Loucy (cell line): ENCODE results near the gene USP6.

Experiments used
- H2AFZ ChIP-seq: fragments of 200-600 bp; sonication (generic); 2 replicates; pipeline ENCODE4 v1.6.0; 2016; ENCODE audit warnings: antibody characterized with exemption, mild to moderate bottlenecking, low read length, moderate library complexity
- H3F3A ChIP-seq: fragments of 200-600 bp; 2 replicates; pipeline ENCODE4 v1.6.0; 2016; ENCODE audit warnings: antibody characterized with exemption, low read depth, mild to moderate bottlenecking
- H3K27me3 ChIP-seq: fragments of 200-600 bp; sonication (generic); 2 replicates; pipeline ENCODE4 v1.6.1; 2014; ENCODE audit warnings: low read length, mild to moderate bottlenecking; ENCODE audit not compliant: insufficient read depth, poor library complexity, severe bottlenecking
- H3K36me3 ChIP-seq: fragments of 200-600 bp; sonication (generic); 2 replicates; pipeline ENCODE4 v1.6.1; 2016; ENCODE audit warnings: low read length; ENCODE audit not compliant: insufficient read depth
- H3K4me1 ChIP-seq: fragments of 200-600 bp; sonication (generic); 2 replicates; pipeline ENCODE4 v1.5.1; 2014; ENCODE audit warnings: low read length, mild to moderate bottlenecking; ENCODE audit not compliant: insufficient read depth, poor library complexity, severe bottlenecking
- H3K4me2 ChIP-seq: fragments of 200-600 bp; sonication (generic); 2 replicates; pipeline ENCODE4 v1.6.0; 2014; ENCODE audit warnings: antibody characterized with exemption, low read length, low read depth, mild to moderate bottlenecking; ENCODE audit not compliant: poor library complexity, severe bottlenecking
- H3K4me3 ChIP-seq: fragments of 200-600 bp; sonication (generic); 2 replicates; pipeline ENCODE4 v1.5.1; 2014; ENCODE audit warnings: low read length, mild to moderate bottlenecking, mixed read lengths; ENCODE audit not compliant: poor library complexity, severe bottlenecking
- H3K79me2 ChIP-seq: fragments of 200-600 bp; sonication (generic); 2 replicates; pipeline ENCODE4 v1.6.1; 2014; ENCODE audit warnings: low read length; ENCODE audit not compliant: insufficient read depth
- H3K9ac ChIP-seq: fragments of 200-600 bp; sonication (generic); 2 replicates; pipeline ENCODE4 v1.6.0; 2014; ENCODE audit warnings: mild to moderate bottlenecking, low read depth, low read length, moderate library complexity; ENCODE audit not compliant: poor library complexity, severe bottlenecking
- H3K9me2 ChIP-seq: fragments of 200-600 bp; sonication (generic); replicated peaks from 2 replicates; pipeline ENCODE4 v1.6.1; 2016; ENCODE audit warnings: low read depth, low read length, mixed read lengths
- H3K9me3 ChIP-seq: fragments of 200-600 bp; sonication (generic); 2 replicates; pipeline ENCODE4 v1.6.1; 2014; ENCODE audit warnings: mild to moderate bottlenecking, antibody characterized with exemption, low read length, low read depth; ENCODE audit not compliant: insufficient read depth
- H4K20me1 ChIP-seq: fragments of 200-600 bp; sonication (generic); 2 replicates; pipeline ENCODE4 v1.6.0; 2014; ENCODE audit warnings: antibody characterized with exemption, low read length, mild to moderate bottlenecking; ENCODE audit not compliant: insufficient read depth, poor library complexity, severe bottlenecking
- CTCF ChIP-seq: fragments of 200-600 bp; sonication (generic); conservative IDR thresholded peaks from 2 replicates; pipeline ENCODE4 v1.5.1; 2014; ENCODE audit warnings: mild to moderate bottlenecking, antibody characterized with exemption, low read length
- EZH2phosphoT487 ChIP-seq: fragments of 200-600 bp; IDR thresholded peaks from 2 replicates; pipeline ENCODE4 v1.6.1; 2018; ENCODE audit warnings: antibody characterized with exemption, mild to moderate bottlenecking, moderate library complexity, borderline replicate concordance

USP6 gene

GRCh38 chr17:5099271-5099670 is 16.6 kb upstream of the USP6 start:
- no peaks in the 10 kb centered on the region for H3K27me3 ChIP-seq
- H3F3A ChIP-seq, result no peaks in the 10 kb centered on the region
- no peaks in the 10 kb centered on the region for H4K20me1 ChIP-seq
- no peak overlapping the region for H2AFZ ChIP-seq
- H3K36me3 ChIP-seq, result no peaks in the 10 kb centered on the region
- H3K4me2 ChIP-seq, result no peak overlapping the region
- H3K4me1 ChIP-seq, result no peaks in the 10 kb centered on the region
- TF ChIP-seq EZH2phosphoT487 (no peak), CTCF (no peak)
- no peak overlapping the region for H3K9ac ChIP-seq
- H3K9me2 ChIP-seq, result no peaks in the 10 kb centered on the region
- peaks cover 7% of the 10 kb centered on the region; the same call in 1 of the 2 replicates for H3K9me3 ChIP-seq
- no peak overlapping the region for H3K4me3 ChIP-seq
- no peaks in the 10 kb centered on the region for H3K79me2 ChIP-seq

GRCh38 chr17:5100832-5101231 is 15.0 kb upstream of the USP6 start:
- no peak for TF ChIP-seq CTCF
- no peaks in the 10 kb centered on the region for H3K4me1 ChIP-seq
- H3K9ac ChIP-seq, result no peak overlapping the region
- H3K4me2 ChIP-seq, result no peak overlapping the region
- H3K4me3 ChIP-seq, result no peak overlapping the region
- no peaks in the 10 kb centered on the region for H4K20me1 ChIP-seq
- no peaks in the 10 kb centered on the region for H3F3A ChIP-seq
- no peaks in the 10 kb centered on the region; the same call in 1 of the 2 replicates for H3K9me3 ChIP-seq
- no peaks in the 10 kb centered on the region for H3K79me2 ChIP-seq
- peaks cover 5% of the 10 kb centered on the region; the same call in 1 of the 2 replicates for H3K36me3 ChIP-seq
- no peak overlapping the region for H2AFZ ChIP-seq
- H3K9me2 ChIP-seq, result no peaks in the 10 kb centered on the region
- H3K27me3 ChIP-seq, result no peaks in the 10 kb centered on the region

GRCh38 chr17:5110816-5111215 is 5.0 kb upstream of the USP6 start:
- peaks cover 35% of the 10 kb centered on the region for H3K79me2 ChIP-seq
- TF ChIP-seq EZH2phosphoT487, result no peak
- TF ChIP-seq CTCF, result 0 out of 2 replicates have a peak, but pooled peaks have one; percentile 18
- peak overlapping the region; percentile 81 for H3K9ac ChIP-seq
- peak overlapping the region; percentile 85 for H3K4me3 ChIP-seq
- H3K27me3 ChIP-seq, result no peaks in the 10 kb centered on the region
- peaks cover 18% of the 10 kb centered on the region for H3K36me3 ChIP-seq
- H3K9me2 ChIP-seq, result no peaks in the 10 kb centered on the region
- H3K9me3 ChIP-seq, result peaks cover 5% of the 10 kb centered on the region; the same call in 1 of the 2 replicates
- H3K4me1 ChIP-seq, result peaks cover 32% of the 10 kb centered on the region
- peak overlapping the region; percentile 83 for H3K4me2 ChIP-seq
- H2AFZ ChIP-seq, result peak overlapping the region; percentile 97
- H4K20me1 ChIP-seq, result peaks cover 19% of the 10 kb centered on the region
- H3F3A ChIP-seq, result peaks cover 5% of the 10 kb centered on the region; the same call in 1 of the 2 replicates
